CD4-positive, alpha-beta T cell (primary cell): Measurements from ENCODE around the gene SYTL5. TPM values are rescaled to one million over a fixed set of nuclear protein-coding genes. Genes with fewer than 3 reads are reported as not detected.

Source experiments
- ATAC-seq: fragments of 200-7000 bp; cut with Tn5 transposase; one replicate; pipeline ENCODE4 v1.10.0; 2022; ENCODE audit warnings: mild to moderate bottlenecking; ENCODE audit not compliant: poor library complexity
- CTCF ChIA-PET: fragments of 350-600 bp; sonication (Branson Sonifier 250); formaldehyde crosslinking; loops from one replicate; lab custom pipeline; 2021; ENCODE audit warnings: antibody characterized with exemption, inconsistent platforms; lab: Charles Lee
- POLR2A ChIA-PET: fragments of 350-600 bp; sonication (Branson Sonifier 250); formaldehyde crosslinking; loops from one replicate; lab custom pipeline; 2021; ENCODE audit warnings: antibody characterized with exemption, inconsistent platforms; lab: Charles Lee
- DNase-seq, 14 experiments: peaks; one replicate each; pipeline ENCODE4 v3.0.0-alpha.2; 2013 to 2020; ENCODE audit warnings: mixed read lengths in 2 of 14
- H3K27ac ChIP-seq, 2 donors: one replicate each; pipeline versions ENCODE4 v1.5.1 to v1.7.0; 2013; ENCODE audit warnings: low read length in 2 of 2, low read depth in 1 of 2, mild to moderate bottlenecking in 1 of 2
- H3K27me3 ChIP-seq, 2 experiments: 1 replicate in 1 of 2; 2 replicates in 1 of 2; pipeline versions ENCODE4 v1.6.1 to v1.7.0; 2013; ENCODE audit warnings: low read length in 2 of 2, control low read depth in 1 of 2, mild to moderate bottlenecking in 1 of 2, moderate library complexity in 1 of 2; ENCODE audit not compliant: insufficient read depth in 2 of 2, control insufficient read depth in 1 of 2
- H3K36me3 ChIP-seq: one replicate; pipeline ENCODE4 v1.6.1; 2013; ENCODE audit warnings: low read length, control low read depth; ENCODE audit not compliant: insufficient read depth
- H3K4me1 ChIP-seq: one replicate; pipeline ENCODE4 v1.6.1; 2013; ENCODE audit warnings: low read length, control low read depth; ENCODE audit not compliant: insufficient read depth
- H3K4me3 ChIP-seq: one replicate; pipeline ENCODE4 v1.5.1; 2013; ENCODE audit warnings: mild to moderate bottlenecking, low read length, moderate library complexity
- H3K9me3 ChIP-seq, 2 experiments: 1 replicate in 1 of 2; 2 replicates in 1 of 2; pipeline versions ENCODE4 v1.6.1 to v1.7.0; 2013; ENCODE audit warnings: low read length in 2 of 2, mild to moderate bottlenecking in 2 of 2, control low read depth in 1 of 2, moderate library complexity in 1 of 2; ENCODE audit not compliant: control insufficient read depth in 1 of 2, insufficient read depth in 1 of 2
- H3K27ac Mint-ChIP-seq: one replicate; pipeline ENCODE4 v1.8.0; 2020; ENCODE audit warnings: mixed read lengths
- H3K27me3 Mint-ChIP-seq: one replicate; pipeline ENCODE4 v1.8.0; 2021; ENCODE audit warnings: mixed read lengths
- H3K36me3 Mint-ChIP-seq: one replicate; pipeline ENCODE4 v1.8.0; 2021; ENCODE audit warnings: low read depth, mixed read lengths
- H3K4me1 Mint-ChIP-seq: one replicate; pipeline ENCODE4 v1.8.0; 2021; ENCODE audit warnings: low read depth, mixed read lengths
- H3K4me3 Mint-ChIP-seq: one replicate; pipeline ENCODE4 v1.8.0; 2020; ENCODE audit warnings: mild to moderate bottlenecking, mixed read lengths
- H3K9me3 Mint-ChIP-seq: one replicate; pipeline ENCODE4 v1.8.0; 2020; ENCODE audit warnings: mixed read lengths
- intact Hi-C, 2 experiments: fragments of 100-400 bp; cut with DNase I in 1 of 2; cut with micrococcal nuclease in 1 of 2; formaldehyde crosslinking; loops; one replicate each; pipeline versions ENCODE4 v1.15.1 to v1.9.0; 2023 to 2025; cut with DNase I, micrococcal nuclease
- total RNA-seq, 174 experiments: library from RNA in 2 of 174; stranded (reverse) in 2 of 174; gene quantifications; one replicate each; pipeline ENCODE4 v1.2.3 and lab custom pipeline; 2021 to 2026
- TF ChIP-seq, protein P1 (sequence below): fragments of 200-600 bp; IDR thresholded peaks from one replicate; pipeline ENCODE4 v1.8.0; 2022; ENCODE audit warnings: antibody characterized with exemption, mild to moderate bottlenecking

SYTL5 gene
- total RNA-seq, 2 experiments from 2014 or later = not detected

DNA sequence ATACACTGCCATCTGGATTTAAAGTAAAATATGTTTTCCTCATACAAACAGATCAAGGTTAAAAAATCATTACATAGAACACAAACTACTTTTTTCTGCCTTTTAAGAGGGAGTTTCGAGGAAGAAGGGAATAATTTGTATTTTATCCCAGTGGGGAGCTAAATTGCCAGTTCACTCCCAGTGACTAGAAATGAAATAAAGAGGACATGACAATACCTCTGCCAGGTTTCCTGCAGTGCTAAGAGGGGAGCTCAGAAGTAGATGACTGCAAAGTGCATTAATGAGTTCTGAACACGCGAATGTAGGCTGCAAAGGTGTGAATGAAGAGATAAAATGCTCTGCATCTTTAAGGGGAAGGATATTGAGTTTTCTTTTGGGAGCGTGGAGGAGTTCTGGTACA, 144.6 kb downstream of the SYTL5 start:
- no peak for ATAC-seq
- TF ChIP-seq, protein P1, sequence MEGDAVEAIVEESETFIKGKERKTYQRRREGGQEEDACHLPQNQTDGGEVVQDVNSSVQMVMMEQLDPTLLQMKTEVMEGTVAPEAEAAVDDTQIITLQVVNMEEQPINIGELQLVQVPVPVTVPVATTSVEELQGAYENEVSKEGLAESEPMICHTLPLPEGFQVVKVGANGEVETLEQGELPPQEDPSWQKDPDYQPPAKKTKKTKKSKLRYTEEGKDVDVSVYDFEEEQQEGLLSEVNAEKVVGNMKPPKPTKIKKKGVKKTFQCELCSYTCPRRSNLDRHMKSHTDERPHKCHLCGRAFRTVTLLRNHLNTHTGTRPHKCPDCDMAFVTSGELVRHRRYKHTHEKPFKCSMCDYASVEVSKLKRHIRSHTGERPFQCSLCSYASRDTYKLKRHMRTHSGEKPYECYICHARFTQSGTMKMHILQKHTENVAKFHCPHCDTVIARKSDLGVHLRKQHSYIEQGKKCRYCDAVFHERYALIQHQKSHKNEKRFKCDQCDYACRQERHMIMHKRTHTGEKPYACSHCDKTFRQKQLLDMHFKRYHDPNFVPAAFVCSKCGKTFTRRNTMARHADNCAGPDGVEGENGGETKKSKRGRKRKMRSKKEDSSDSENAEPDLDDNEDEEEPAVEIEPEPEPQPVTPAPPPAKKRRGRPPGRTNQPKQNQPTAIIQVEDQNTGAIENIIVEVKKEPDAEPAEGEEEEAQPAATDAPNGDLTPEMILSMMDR = no peak
- Histone ChIP-seq H3K4me3 (no peak overlapping the region), H3K27ac (no peak overlapping the region), H3K9me3 (no peaks in the 10 kb centered on the region), H3K27me3 (peaks cover 0 to 3% of the 10 kb centered on the region in 2 experiments), H3K4me1 (no peaks in the 10 kb centered on the region), H3K36me3 (no peaks in the 10 kb centered on the region)
- no peaks in the 10 kb centered on the region for H3K36me3 Mint-ChIP-seq
- CTCF ChIA-PET = no interaction called here
- no peaks in the 10 kb centered on the region for H3K4me1 Mint-ChIP-seq
- POLR2A ChIA-PET = no interaction called here
- H3K4me3 Mint-ChIP-seq = no peak overlapping the region
- no peak for DNase-seq
- no peaks in the 10 kb centered on the region for H3K9me3 Mint-ChIP-seq
- H3K27ac Mint-ChIP-seq = no peak overlapping the region
- intact Hi-C loops = no loop called here
- H3K27me3 Mint-ChIP-seq = peaks cover 7% of the 10 kb centered on the region

DNA sequence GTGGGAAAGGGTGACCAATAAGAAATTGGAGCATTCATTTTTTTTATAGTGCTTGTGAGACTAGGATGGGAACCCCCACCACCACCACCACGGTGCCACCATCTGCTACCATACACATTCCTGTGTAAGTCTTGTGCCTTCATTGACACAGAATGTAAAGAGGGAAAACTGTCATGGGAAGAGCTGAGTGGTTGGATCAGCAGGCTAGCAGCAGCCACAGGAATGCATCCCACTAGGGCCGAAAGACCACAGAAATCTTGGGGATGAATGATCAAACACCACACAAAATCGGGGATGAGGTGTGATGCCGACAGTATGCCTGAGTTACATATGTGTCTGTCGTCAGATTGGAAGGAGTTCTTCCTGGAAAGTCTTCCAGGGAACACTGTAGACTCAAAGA, 145.1 kb downstream of the SYTL5 start:
- ATAC-seq = no peak
- no peak overlapping the region for H3K27ac Mint-ChIP-seq
- no peak for DNase-seq

DNA sequence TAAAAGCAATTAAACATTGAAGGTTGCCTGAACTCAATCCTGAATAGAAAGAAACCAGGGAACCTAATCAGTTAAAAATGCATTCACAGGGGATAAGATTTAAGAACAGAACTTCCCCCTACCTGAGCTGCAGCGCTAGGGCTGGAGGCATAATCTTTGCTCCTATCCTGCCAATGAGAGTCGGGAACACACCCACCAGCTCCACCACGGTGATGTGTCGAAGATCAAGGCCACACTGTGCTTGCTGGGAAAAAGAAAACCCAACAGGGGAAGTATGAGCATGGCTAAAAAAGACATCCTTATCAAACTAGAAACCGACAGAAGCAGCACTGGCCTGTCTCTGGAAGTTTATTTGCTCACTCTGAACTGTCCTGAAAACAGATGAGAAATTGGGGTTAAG, 148.0 kb downstream of the SYTL5 start:
- Mint-ChIP-seq H3K27ac (no peak overlapping the region), H3K9me3 (no peaks in the 10 kb centered on the region), H3K4me1 (no peaks in the 10 kb centered on the region), H3K36me3 (no peaks in the 10 kb centered on the region), H3K4me3 (no peak overlapping the region), H3K27me3 (peaks cover 7% of the 10 kb centered on the region)
- Histone ChIP-seq H3K4me3 (no peak overlapping the region), H3K27me3 (no peaks in the 10 kb centered on the region), H3K27ac (no peak overlapping the region), H3K4me1 (no peaks in the 10 kb centered on the region), H3K9me3 (no peaks in the 10 kb centered on the region), H3K36me3 (no peaks in the 10 kb centered on the region)
- ATAC-seq (no peak), DNase-seq (no peak)
- intact Hi-C loops = no loop called here
- POLR2A ChIA-PET = no interaction called here
- CTCF ChIA-PET = interaction anchor here (0.7 kb wide), 2 partner anchors 94 to 214 kb away, joined by 3 read pairs; no protein-coding TSS in a partner anchor
- TF ChIP-seq, protein P1 = no peak

More for the DNA sequence above, 145.1 kb downstream of the SYTL5 start:
- H3K27me3 Mint-ChIP-seq = peaks cover 7% of the 10 kb centered on the region
- no peaks in the 10 kb centered on the region for H3K36me3 Mint-ChIP-seq
- Histone ChIP-seq H3K4me3 (no peak overlapping the region), H3K36me3 (no peaks in the 10 kb centered on the region), H3K27ac (no peak overlapping the region), H3K4me1 (no peaks in the 10 kb centered on the region), H3K27me3 (peaks cover 0 to 3% of the 10 kb centered on the region in 2 experiments), H3K9me3 (no peaks in the 10 kb centered on the region)
- CTCF ChIA-PET = no interaction called here
- H3K9me3 Mint-ChIP-seq = no peaks in the 10 kb centered on the region
- no peaks in the 10 kb centered on the region for H3K4me1 Mint-ChIP-seq
- POLR2A ChIA-PET = no interaction called here
- intact Hi-C loops = no loop called here
- TF ChIP-seq, protein P1 = no peak
- H3K4me3 Mint-ChIP-seq = no peak overlapping the region
